ENCODE data around the gene TSC22D2.

The TSC22D2 gene

DNA sequence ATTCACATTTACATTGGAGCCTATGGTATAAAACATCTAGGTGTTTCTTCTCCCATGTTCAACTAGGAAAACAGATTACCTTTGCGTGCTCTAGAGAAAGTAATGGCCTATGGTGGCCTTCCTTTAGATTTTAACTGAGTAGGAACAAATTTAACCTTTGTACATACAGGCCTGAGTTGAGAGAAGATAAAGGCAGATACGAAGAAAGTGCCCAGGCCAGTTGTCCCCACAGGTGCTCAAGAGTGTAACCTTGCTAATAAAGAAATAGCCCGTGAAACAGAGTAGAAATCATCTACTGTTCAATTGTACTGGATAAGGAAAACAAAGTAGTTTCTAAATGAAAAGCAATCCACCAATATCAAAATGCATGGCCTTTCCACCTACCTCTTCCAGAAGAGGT, 6.8 kb upstream of the TSC22D2 start:
- TF ChIP-seq SNAI2 (CRISPR knock-in tag; IDR thresholded peaks at IDR 0.05) (no peak), GLIS3 (CRISPR knock-in tag; IDR thresholded peaks at IDR 0.05) (no peak)
- TF ChIP-seq, protein P1, sequence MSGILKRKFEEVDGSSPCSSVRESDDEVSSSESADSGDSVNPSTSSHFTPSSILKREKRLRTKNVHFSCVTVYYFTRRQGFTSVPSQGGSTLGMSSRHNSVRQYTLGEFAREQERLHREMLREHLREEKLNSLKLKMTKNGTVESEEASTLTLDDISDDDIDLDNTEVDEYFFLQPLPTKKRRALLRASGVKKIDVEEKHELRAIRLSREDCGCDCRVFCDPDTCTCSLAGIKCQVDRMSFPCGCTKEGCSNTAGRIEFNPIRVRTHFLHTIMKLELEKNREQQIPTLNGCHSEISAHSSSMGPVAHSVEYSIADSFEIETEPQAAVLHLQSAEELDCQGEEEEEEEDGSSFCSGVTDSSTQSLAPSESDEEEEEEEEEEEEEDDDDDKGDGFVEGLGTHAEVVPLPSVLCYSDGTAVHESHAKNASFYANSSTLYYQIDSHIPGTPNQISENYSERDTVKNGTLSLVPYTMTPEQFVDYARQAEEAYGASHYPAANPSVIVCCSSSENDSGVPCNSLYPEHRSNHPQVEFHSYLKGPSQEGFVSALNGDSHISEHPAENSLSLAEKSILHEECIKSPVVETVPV (CRISPR knock-in tag; IDR thresholded peaks at IDR 0.05): no peak
- ATAC-seq: no peak

DNA sequence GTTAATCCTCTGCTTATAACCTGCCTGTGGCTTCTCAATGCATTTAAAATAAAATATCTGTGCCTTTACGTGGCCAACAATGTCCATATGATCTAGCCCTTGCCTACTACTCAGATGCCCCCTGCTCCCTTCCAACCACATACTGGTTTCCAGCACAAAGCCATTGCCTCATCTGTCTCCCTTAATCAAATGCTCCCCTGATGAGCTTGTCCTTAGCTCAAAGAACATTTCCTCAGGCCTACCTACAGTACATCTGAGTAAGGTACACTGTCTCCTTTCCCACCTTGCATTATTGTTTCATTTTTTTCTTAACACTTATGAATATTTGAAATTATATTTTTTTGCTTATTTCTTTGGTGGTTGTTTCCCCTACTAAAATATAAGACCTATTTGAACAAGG, 5.9 kb upstream of the TSC22D2 start:
- ATAC-seq: peak; percentile 51; the same call in 2 of the 3 replicates
- no peak for TF ChIP-seq ZFP3 (CRISPR knock-in tag; IDR thresholded peaks at IDR 0.05)
- TF ChIP-seq ZNF565 (CRISPR knock-in tag; conservative IDR thresholded peaks at IDR 0.05; ENCODE audit: low read depth): no peak
- no peak for TF ChIP-seq TOX (CRISPR knock-in tag; IDR thresholded peaks at IDR 0.05; ENCODE audit: borderline replicate concordance)
- TF ChIP-seq, protein P2, sequence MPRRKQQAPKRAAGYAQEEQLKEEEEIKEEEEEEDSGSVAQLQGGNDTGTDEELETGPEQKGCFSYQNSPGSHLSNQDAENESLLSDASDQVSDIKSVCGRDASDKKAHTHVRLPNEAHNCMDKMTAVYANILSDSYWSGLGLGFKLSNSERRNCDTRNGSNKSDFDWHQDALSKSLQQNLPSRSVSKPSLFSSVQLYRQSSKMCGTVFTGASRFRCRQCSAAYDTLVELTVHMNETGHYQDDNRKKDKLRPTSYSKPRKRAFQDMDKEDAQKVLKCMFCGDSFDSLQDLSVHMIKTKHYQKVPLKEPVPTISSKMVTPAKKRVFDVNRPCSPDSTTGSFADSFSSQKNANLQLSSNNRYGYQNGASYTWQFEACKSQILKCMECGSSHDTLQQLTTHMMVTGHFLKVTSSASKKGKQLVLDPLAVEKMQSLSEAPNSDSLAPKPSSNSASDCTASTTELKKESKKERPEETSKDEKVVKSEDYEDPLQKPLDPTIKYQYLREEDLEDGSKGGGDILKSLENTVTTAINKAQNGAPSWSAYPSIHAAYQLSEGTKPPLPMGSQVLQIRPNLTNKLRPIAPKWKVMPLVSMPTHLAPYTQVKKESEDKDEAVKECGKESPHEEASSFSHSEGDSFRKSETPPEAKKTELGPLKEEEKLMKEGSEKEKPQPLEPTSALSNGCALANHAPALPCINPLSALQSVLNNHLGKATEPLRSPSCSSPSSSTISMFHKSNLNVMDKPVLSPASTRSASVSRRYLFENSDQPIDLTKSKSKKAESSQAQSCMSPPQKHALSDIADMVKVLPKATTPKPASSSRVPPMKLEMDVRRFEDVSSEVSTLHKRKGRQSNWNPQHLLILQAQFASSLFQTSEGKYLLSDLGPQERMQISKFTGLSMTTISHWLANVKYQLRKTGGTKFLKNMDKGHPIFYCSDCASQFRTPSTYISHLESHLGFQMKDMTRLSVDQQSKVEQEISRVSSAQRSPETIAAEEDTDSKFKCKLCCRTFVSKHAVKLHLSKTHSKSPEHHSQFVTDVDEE (CRISPR knock-in tag; IDR thresholded peaks at IDR 0.05): no peak
- no peak for TF ChIP-seq ZFP30 (CRISPR knock-in tag; IDR thresholded peaks at IDR 0.05)
- TF ChIP-seq CSDC2 (CRISPR knock-in tag; IDR thresholded peaks at IDR 0.05): no peak
- TF ChIP-seq SNAI2 (CRISPR knock-in tag; IDR thresholded peaks at IDR 0.05): no peak
- TF ChIP-seq ISL1 (CRISPR knock-in tag; IDR thresholded peaks at IDR 0.05): no peak
- no peak for TF ChIP-seq TCF4 (CRISPR knock-in tag; IDR thresholded peaks at IDR 0.05; ENCODE audit: borderline replicate concordance)
- no peak for TF ChIP-seq BACH2 (CRISPR knock-in tag; IDR thresholded peaks at IDR 0.05; ENCODE audit: borderline replicate concordance)
- no peak for TF ChIP-seq ZNF8 (CRISPR knock-in tag; IDR thresholded peaks at IDR 0.05)
- TF ChIP-seq ZNF70 (CRISPR knock-in tag; IDR thresholded peaks at IDR 0.05): no peak
- no peak for TF ChIP-seq RARB (CRISPR knock-in tag; IDR thresholded peaks at IDR 0.05)

DNA sequence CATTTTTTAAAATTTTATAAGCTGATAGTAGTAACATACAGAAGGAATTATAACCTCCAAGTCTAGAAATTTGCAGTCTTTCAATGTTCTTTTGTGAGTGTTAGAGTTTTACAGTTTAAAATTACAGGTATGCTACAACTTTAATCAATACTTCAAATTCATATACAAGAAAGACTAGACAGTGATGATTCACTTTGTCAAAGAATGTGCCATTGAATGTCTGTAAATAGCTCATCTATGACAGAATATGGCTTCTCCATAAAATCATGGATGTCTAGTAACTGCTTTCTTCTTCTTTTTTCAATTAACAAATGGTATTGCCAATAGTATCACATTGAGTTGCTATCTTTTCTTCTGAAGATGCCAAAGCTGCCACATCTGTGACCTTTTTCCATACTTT, 4.1 kb upstream of the TSC22D2 start:
- TF ChIP-seq CSDC2 (CRISPR knock-in tag; IDR thresholded peaks at IDR 0.05) (no peak), BACH2 (CRISPR knock-in tag; IDR thresholded peaks at IDR 0.05; ENCODE audit: borderline replicate concordance) (no peak), ZFP30 (CRISPR knock-in tag; IDR thresholded peaks at IDR 0.05) (no peak), OSR1 (CRISPR knock-in tag; IDR thresholded peaks at IDR 0.05) (no peak), RARB (CRISPR knock-in tag; IDR thresholded peaks at IDR 0.05) (no peak), ZNF8 (CRISPR knock-in tag; IDR thresholded peaks at IDR 0.05) (no peak), ZC3H10 (CRISPR knock-in tag; IDR thresholded peaks at IDR 0.05) (no peak), ESRRG (CRISPR knock-in tag; IDR thresholded peaks at IDR 0.05) (no peak), PPARA (CRISPR knock-in tag; IDR thresholded peaks at IDR 0.05; ENCODE audit: borderline replicate concordance) (no peak), TCF4 (CRISPR knock-in tag; IDR thresholded peaks at IDR 0.05; ENCODE audit: borderline replicate concordance) (no peak), TOX (CRISPR knock-in tag; IDR thresholded peaks at IDR 0.05; ENCODE audit: borderline replicate concordance) (no peak), ARNTL (CRISPR knock-in tag; IDR thresholded peaks at IDR 0.05; ENCODE audit: borderline replicate concordance, low read depth) (no peak), ZFP3 (CRISPR knock-in tag; IDR thresholded peaks at IDR 0.05) (no peak), ISL1 (CRISPR knock-in tag; IDR thresholded peaks at IDR 0.05) (no peak), ZNF70 (CRISPR knock-in tag; IDR thresholded peaks at IDR 0.05) (no peak)
- TF ChIP-seq, protein P3, sequence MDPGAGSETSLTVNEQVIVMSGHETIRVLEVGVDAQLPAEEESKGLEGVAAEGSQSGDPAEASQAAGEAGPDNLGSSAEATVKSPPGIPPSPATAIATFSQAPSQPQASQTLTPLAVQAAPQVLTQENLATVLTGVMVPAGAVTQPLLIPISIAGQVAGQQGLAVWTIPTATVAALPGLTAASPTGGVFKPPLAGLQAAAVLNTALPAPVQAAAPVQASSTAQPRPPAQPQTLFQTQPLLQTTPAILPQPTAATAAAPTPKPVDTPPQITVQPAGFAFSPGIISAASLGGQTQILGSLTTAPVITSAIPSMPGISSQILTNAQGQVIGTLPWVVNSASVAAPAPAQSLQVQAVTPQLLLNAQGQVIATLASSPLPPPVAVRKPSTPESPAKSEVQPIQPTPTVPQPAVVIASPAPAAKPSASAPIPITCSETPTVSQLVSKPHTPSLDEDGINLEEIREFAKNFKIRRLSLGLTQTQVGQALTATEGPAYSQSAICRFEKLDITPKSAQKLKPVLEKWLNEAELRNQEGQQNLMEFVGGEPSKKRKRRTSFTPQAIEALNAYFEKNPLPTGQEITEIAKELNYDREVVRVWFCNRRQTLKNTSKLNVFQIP (CRISPR knock-in tag; IDR thresholded peaks at IDR 0.05; ENCODE audit: borderline replicate concordance, low read depth): no peak
- TF ChIP-seq, protein P1 (CRISPR knock-in tag; IDR thresholded peaks at IDR 0.05): no peak
- TF ChIP-seq, protein P4, sequence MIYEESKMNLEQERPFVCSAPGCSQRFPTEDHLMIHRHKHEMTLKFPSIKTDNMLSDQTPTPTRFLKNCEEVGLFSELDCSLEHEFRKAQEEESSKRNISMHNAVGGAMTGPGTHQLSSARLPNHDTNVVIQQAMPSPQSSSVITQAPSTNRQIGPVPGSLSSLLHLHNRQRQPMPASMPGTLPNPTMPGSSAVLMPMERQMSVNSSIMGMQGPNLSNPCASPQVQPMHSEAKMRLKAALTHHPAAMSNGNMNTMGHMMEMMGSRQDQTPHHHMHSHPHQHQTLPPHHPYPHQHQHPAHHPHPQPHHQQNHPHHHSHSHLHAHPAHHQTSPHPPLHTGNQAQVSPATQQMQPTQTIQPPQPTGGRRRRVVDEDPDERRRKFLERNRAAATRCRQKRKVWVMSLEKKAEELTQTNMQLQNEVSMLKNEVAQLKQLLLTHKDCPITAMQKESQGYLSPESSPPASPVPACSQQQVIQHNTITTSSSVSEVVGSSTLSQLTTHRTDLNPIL (CRISPR knock-in tag; IDR thresholded peaks at IDR 0.05; ENCODE audit: low read depth): no peak
- TF ChIP-seq, protein P5, sequence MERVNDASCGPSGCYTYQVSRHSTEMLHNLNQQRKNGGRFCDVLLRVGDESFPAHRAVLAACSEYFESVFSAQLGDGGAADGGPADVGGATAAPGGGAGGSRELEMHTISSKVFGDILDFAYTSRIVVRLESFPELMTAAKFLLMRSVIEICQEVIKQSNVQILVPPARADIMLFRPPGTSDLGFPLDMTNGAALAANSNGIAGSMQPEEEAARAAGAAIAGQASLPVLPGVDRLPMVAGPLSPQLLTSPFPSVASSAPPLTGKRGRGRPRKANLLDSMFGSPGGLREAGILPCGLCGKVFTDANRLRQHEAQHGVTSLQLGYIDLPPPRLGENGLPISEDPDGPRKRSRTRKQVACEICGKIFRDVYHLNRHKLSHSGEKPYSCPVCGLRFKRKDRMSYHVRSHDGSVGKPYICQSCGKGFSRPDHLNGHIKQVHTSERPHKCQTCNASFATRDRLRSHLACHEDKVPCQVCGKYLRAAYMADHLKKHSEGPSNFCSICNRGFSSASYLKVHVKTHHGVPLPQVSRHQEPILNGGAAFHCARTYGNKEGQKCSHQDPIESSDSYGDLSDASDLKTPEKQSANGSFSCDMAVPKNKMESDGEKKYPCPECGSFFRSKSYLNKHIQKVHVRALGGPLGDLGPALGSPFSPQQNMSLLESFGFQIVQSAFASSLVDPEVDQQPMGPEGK (CRISPR knock-in tag; IDR thresholded peaks at IDR 0.05; ENCODE audit: borderline replicate concordance): no peak
- TF ChIP-seq, protein P2 (CRISPR knock-in tag; IDR thresholded peaks at IDR 0.05): no peak
- ATAC-seq: no peak
